Lower leg skin (tissue), 4 donors: ENCODE results near the gene MSI1. TPM values are rescaled to one million over a fixed set of nuclear protein-coding genes. Genes with fewer than 3 reads are reported as not detected.

Experiments
- DNase-seq, 2 donors: peaks; one replicate each; pipeline ENCODE4 v3.0.0-alpha.2; 2019; ENCODE audit warnings: low spot score in 2 of 2
- H3K4me3 ChIP-seq: fragments of 200-600 bp; sonication (generic); 2 replicates; pipeline ENCODE4 v1.5.1; 2017; ENCODE audit warnings: mild to moderate bottlenecking, low read depth; ENCODE audit not compliant: poor library complexity, severe bottlenecking
- POLR2A ChIP-seq, 2 donors: fragments of 450-650 bp; IDR thresholded peaks; one replicate each; pipeline ENCODE4 v1.6.1; 2016 to 2017; ENCODE audit warnings: antibody characterized with exemption in 2 of 2, mild to moderate bottlenecking in 1 of 2, moderate library complexity in 1 of 2
- WGBS, 2 donors: methylation state at CpG; one replicate each; pipeline ENCODE4 v1.1.5; 2018; 5-methylcytosine and 5-hydroxymethylcytosine counted together
- intact Hi-C: fragments of 100-400 bp; cut with DNase I; formaldehyde crosslinking; loops from one replicate; pipeline ENCODE4 v1.15.0; 2023; ENCODE audit warnings: low total_unique reads
- total RNA-seq, 4 donors: library from RNA; depleted of rRNA; stranded (reverse); fragments of >200 nt; gene quantifications; one replicate each; pipeline ENCODE4 v1.1.0, GENCODE V29; 2016
- TF ChIP-seq, protein P1 (sequence below), 3 donors: fragments of 450-650 bp; IDR thresholded peaks; one replicate each; pipeline ENCODE4 v1.5.1; 2016; ENCODE audit warnings: antibody characterized with exemption in 3 of 3, mild to moderate bottlenecking in 3 of 3, moderate library complexity in 2 of 3

MSI1 gene
- total RNA-seq, 4 donors from 2014 or later: 0.07 to 0.39 TPM; not detected in 2

DNA sequence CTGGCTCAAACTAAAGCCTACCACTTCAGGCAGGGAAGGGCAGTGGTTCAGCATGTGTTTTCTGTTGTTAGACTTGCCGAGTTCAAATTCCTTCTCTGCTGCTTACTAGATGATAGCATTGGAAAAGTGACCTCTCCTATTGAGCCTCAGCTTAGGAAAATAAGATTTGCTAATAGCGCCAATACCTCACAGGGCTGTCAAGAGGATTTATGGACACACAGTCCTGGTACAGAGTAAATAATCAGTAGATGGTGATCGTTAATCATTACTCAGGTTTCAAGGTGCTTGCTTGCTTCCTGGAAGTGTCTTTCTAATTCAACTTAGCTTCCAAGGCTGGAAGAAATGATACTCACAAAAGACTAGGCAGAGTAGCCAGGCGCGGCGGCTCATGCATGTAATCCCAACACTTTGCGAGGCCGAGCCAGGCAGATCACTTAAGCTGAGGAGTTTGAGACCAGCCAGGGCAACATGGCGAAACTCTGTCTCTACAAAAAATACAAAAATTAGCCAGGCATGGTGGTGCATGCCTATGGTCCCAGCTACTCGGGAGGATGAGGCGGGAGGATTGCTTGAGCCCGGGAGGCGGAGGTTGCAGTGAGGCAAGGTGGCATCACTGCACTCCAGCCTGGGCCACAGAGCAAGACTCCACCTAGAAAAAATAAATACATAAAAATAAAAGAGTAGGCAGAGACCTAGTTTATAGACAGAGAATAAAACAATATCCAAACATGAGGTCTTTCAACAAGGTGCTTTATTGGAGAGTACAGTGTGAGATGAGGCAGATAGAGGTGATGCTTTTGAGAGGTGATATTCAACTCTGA is 47.4 kb downstream of the MSI1 start:
- intact Hi-C loops: no loop called here
- WGBS, 2 donors: 73 to 80% methylated on average over 13 of the region's 13 CpGs
- no peak for DNase-seq
- TF ChIP-seq, protein P1, sequence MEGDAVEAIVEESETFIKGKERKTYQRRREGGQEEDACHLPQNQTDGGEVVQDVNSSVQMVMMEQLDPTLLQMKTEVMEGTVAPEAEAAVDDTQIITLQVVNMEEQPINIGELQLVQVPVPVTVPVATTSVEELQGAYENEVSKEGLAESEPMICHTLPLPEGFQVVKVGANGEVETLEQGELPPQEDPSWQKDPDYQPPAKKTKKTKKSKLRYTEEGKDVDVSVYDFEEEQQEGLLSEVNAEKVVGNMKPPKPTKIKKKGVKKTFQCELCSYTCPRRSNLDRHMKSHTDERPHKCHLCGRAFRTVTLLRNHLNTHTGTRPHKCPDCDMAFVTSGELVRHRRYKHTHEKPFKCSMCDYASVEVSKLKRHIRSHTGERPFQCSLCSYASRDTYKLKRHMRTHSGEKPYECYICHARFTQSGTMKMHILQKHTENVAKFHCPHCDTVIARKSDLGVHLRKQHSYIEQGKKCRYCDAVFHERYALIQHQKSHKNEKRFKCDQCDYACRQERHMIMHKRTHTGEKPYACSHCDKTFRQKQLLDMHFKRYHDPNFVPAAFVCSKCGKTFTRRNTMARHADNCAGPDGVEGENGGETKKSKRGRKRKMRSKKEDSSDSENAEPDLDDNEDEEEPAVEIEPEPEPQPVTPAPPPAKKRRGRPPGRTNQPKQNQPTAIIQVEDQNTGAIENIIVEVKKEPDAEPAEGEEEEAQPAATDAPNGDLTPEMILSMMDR (IDR thresholded peaks at IDR 0.05): no peak
- TF ChIP-seq POLR2A (IDR thresholded peaks at IDR 0.05): no peak
- no peak overlapping the region for H3K4me3 ChIP-seq

DNA sequence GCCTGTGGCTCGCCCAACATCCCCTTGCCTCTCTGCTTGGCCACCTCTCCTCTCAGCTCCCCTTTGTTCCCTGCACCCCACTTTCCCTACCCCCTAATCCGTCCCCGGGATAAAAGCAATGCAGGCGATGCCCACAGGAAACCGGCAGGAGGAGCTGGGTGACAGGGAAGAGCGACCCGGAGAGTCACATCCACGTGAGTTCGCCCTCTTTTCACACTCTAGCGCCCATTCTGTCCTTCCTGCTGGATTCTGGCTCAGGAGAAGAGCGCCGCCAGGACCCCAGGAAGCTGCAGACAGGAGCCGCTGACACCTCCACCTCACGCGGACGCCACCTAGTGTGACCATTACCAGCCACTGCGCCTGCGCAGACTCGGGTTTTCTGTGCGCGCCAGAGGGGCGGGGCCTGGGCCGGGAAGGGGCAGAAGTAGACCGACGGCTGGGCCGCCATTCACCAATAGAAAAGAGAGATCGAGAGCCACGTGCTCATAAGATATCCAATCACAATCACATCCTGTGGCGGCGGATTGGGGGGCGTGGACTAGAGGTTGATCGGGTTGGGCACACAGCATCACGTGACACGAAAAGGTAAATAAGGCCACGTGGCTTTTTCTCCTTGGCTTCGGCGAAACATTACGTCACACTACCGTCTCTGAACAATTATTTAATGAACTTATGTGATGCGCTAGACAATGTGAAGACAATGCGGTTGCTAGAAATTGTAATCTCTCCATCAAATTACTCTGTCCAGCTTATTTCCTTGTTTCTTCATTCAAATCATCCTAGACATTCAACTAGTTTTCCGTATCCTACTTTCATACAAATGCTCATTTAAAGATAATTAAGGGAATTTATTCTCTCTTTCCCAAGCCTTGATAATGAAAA is 51.5 kb downstream of the MSI1 start:
- DNase-seq: peak; percentile 100
- intact Hi-C loops: no loop called here
- TF ChIP-seq POLR2A (IDR thresholded peaks at IDR 0.05): peak in 1 of 2 donors; percentile 73
- TF ChIP-seq, protein P1 (IDR thresholded peaks at IDR 0.05): peak in 1 of 3 donors; percentile 92
- H3K4me3 ChIP-seq: peak overlapping the region; percentile 30
- 0 to 1% methylated on average over 37 to 42 of the region's 42 CpGs for WGBS, 2 donors

GRCh38 chr12:120316798-120317223 is 52.2 kb downstream of the MSI1 start:
- WGBS, 2 donors: 39 to 47% methylated on average over 9 of the region's 9 CpGs
- intact Hi-C loops: no loop called here
- no peak for TF ChIP-seq POLR2A (IDR thresholded peaks at IDR 0.05)
- TF ChIP-seq, protein P1 (IDR thresholded peaks at IDR 0.05): no peak
- H3K4me3 ChIP-seq: peak overlapping the region; percentile 30
- DNase-seq: no peak

DNA sequence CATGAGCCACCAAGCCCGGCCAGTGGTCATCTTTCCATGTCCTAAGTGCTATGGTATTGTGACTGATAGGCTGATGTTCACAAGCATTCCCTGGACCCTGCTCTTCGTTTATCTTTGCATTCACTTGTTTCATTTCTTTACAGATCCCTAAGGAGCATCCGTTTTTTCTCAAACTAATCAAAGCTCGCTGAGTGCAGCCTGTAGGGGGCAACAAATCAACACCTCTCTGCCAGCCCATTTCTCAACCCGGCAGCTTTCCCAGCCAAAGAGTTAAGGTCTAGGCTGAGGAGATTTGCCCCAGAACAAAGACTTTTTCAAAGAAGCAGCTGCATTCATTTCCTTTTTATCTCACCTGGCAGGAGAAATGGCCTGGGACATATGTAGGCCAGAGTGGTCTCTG is 54.7 kb downstream of the MSI1 start:
- 61 to 66% methylated on average over 5 of the region's 5 CpGs for WGBS, 2 donors
- intact Hi-C loops: no loop called here
- H3K4me3 ChIP-seq: no peak overlapping the region
- TF ChIP-seq, protein P1 (IDR thresholded peaks at IDR 0.05): no peak
- no peak for TF ChIP-seq POLR2A (IDR thresholded peaks at IDR 0.05)
- no peak for DNase-seq

DNA sequence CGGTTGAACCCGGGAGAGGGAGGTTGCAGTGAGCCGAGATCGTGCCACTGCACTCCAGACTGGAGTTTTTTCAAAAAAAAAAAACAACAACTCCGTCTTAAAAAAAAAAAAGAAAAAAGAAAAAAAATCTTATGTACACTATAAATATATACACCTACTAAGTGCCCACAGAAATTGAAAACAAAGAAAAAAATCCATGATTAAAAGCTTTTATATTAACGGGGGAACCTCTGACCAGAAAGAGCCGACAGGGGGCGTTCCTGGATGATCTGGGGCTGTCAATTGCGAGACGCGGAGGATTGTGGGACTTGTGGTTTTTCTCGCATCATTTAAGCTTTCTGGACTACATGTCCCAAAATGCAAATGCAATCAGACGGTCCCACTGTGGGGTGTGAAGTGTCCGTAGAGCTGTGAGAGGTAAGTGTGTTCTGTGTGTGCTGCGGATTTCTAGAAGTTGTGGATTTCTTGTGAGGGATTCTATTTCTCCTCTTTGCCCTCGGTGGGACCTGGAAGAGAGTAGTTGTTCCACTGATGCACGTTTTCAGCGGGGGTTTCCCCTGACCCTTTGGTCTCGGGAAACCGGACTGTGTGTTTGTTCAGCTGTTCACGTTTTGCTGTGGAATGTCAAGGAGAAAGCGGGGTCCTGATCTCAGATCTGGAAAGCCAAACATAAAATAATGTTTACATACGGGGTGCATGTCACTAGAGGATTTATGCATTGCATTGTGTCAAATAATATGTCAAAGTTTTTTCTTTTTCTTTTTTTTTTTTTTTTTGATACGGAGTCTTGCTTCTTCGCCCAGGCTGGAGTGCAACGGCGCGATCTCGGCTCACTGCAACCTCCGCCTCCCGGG is 66.8 kb downstream of the MSI1 start, which contains the start of gene SIRT4:
Gene SIRT4 (plus strand): TSS at position 360 of the 854 bp plus-strand sequence. CDS start 1,241 bp downstream, outside the sequence.
- peak; percentile 92 to 96 for DNase-seq
- 8% methylated on average over 31 of the region's 31 CpGs for WGBS, 2 donors

More for the DNA sequence above, 66.8 kb downstream of the MSI1 start, which contains the start of gene SIRT4:
- intact Hi-C loops: no loop called here
- TF ChIP-seq, protein P1 (IDR thresholded peaks at IDR 0.05): no peak
- TF ChIP-seq POLR2A (IDR thresholded peaks at IDR 0.05): no peak
- peak within 1 kb of the TSS; percentile 50 for H3K4me3 ChIP-seq
